Ramos (cell line): ENCODE data around the gene MKRN2OS.

Experiments used
- in situ Hi-C: fragments of 300-500 bp; cut with MboI; formaldehyde crosslinking; loops from one replicate; pipeline ENCODE4 v1.14.3; 2022; ENCODE audit warnings: low sequenced_read_pairs; ENCODE audit not compliant: unreplicated experiment

The MKRN2OS gene

GRCh38 chr3:12518261-12519028, 26.9 kb downstream of the MKRN2OS start:
- in situ Hi-C loops: no loop called here

GRCh38 chr3:12516873-12517272, 28.4 kb downstream of the MKRN2OS start:
- in situ Hi-C loops: no loop called here

- in situ Hi-C loops: no loop called here
These were observed 29.7 kb downstream of the MKRN2OS start for GRCh38 chr3:12515631-12516030.

- in situ Hi-C loops: no loop called here
These were observed 31.4 kb downstream of the MKRN2OS start for GRCh38 chr3:12513694-12514446.

GRCh38 chr3:12512534-12513118, 32.7 kb downstream of the MKRN2OS start:
- in situ Hi-C loops: no loop called here

- in situ Hi-C loops: no loop called here
These were observed 35.8 kb downstream of the MKRN2OS start for GRCh38 chr3:12509466-12509865.

- in situ Hi-C loops: no loop called here
These were observed 37.0 kb downstream of the MKRN2OS start for GRCh38 chr3:12508291-12508700.

- in situ Hi-C loops: no loop called here
These were observed 37.6 kb downstream of the MKRN2OS start for GRCh38 chr3:12507591-12508281.

- in situ Hi-C loops: no loop called here
These were observed 39.0 kb downstream of the MKRN2OS start for GRCh38 chr3:12506201-12506709.

- in situ Hi-C loops: no loop called here
These were observed 42.0 kb downstream of the MKRN2OS start for GRCh38 chr3:12503126-12503957.

- in situ Hi-C loops: no loop called here
These were observed 43.8 kb downstream of the MKRN2OS start for GRCh38 chr3:12501360-12502020.

- in situ Hi-C loops: no loop called here
These were observed 45.8 kb downstream of the MKRN2OS start for GRCh38 chr3:12499474-12499873.

- in situ Hi-C loops: no loop called here
These were observed 48.9 kb downstream of the MKRN2OS start for GRCh38 chr3:12496453-12496761.

- in situ Hi-C loops: no loop called here
These were observed 49.4 kb downstream of the MKRN2OS start for GRCh38 chr3:12495749-12496452.

- in situ Hi-C loops: no loop called here
These were observed 54.8 kb downstream of the MKRN2OS start for GRCh38 chr3:12490547-12490946.

GRCh38 chr3:12489832-12490231, 55.5 kb downstream of the MKRN2OS start:
- in situ Hi-C loops: no loop called here
